Measurements from ENCODE around the gene ADAM12.

The ADAM12 gene

GRCh38 chr10:126314863-126315493, 73.3 kb downstream of the ADAM12 start:
- DNase-seq, result no peak

- DNase-seq, result no peak
Observed at GRCh38 chr10:126312167-126312566, 76.1 kb downstream of the ADAM12 start.

GRCh38 chr10:126309228-126309883, 78.9 kb downstream of the ADAM12 start:
- no peak for DNase-seq

DNA sequence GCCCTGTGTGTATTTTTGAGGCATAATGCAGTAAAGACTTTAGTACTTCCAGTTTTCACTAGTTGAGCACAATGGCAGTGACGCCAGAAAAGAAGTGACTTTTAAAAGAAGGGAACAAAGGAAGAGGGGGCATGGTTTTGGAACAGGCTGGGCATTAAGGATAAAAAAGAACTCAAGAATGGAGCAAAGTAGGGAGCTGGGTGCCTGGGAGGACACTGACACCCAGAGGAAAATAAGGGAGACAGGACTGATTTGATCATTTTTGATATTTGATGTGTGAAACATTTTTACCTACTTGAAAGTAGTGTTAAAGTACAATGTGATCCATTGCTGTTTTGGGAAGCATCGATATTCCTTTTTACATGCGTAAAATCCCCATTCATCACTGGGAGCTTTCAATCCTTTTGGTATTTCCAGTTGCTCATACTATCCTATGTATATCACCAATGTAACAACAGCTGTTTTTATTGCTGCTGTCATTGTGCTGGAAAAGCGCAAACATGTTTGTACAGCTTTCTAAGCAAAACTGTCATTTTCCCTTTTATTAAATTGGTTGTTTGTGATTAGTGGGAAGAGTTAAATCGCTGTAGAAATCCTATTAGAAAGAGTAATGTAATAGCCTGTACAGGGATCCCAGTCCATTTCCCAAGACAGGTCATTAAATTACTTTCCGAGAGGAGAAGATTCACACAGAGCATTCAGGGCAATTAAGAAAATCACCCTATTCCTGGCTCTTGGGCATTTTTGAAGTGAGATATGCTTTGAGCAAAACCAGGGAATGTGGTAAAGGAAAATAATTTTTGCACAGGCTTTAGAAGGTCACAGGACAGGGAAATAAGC, 85.2 kb downstream of the ADAM12 start:
- no peak for DNase-seq

DNA sequence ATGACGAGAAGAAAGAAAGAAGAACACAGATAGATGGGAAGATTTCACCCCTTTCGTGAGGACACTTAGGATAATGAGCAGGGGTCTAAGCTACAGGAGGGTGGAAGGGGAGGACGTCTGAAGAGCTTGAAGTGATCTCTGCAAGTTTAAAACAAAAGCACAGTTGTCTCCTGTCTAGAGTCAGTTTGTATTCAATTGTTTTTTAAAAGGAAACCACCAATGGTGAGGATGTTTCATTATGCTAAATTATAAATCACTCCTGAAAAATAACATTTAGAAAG, 85.9 kb downstream of the ADAM12 start:
- no peak for DNase-seq

GRCh38 chr10:126301701-126302475, 86.4 kb downstream of the ADAM12 start:
- DNase-seq, result no peak

DNA sequence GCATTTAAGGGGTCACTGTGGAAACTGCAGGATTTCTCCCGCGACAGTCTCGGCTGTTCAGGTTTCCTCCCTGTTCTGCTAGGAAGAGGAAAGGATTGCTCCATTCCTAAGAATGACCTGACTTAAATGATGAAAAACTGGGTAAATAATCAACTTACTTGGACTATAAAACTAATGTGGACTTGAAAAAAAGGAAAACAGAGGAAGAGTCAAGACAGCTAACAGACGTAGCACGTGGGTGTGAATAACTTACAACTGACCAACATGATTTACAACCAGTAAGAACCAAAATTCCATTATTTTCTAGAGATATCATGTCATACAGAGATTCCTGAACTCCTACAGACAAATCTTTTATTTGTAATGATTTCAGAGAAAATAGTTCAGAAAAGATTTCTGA, 93.8 kb downstream of the ADAM12 start:
- DNase-seq, result no peak

GRCh38 chr10:126290232-126290631, 98.0 kb downstream of the ADAM12 start:
- no peak for DNase-seq

GRCh38 chr10:126288547-126289493, 99.5 kb downstream of the ADAM12 start:
- DNase-seq, result no peak

- DNase-seq, result no peak
Observed at GRCh38 chr10:126286256-126286780, 102.0 kb downstream of the ADAM12 start.

GRCh38 chr10:126283307-126283706, 105.0 kb downstream of the ADAM12 start:
- no peak for DNase-seq

DNA sequence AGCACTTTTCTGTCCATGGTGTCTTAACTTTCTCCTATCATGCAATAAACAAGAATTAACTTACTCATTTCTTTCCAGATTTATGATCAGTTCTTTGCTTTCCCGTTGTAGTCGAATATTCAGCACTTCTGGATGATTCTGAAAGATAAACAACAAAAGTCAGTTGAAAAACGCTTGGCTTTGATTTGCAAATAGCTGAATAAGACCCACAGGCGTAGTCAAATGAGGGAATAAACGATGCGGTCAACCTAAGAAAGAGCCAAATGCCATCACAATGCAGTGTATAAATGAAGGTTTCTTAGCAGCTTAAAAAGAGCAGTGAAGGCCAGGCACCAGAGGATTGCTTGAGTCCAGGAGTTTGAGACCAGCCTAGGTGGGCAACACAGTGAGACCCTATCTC, 109.4 kb downstream of the ADAM12 start:
- DNase-seq, result no peak

GRCh38 chr10:126277181-126277580, 111.1 kb downstream of the ADAM12 start:
- DNase-seq, result peak in 1 of 2 experiments; percentile 7

DNA sequence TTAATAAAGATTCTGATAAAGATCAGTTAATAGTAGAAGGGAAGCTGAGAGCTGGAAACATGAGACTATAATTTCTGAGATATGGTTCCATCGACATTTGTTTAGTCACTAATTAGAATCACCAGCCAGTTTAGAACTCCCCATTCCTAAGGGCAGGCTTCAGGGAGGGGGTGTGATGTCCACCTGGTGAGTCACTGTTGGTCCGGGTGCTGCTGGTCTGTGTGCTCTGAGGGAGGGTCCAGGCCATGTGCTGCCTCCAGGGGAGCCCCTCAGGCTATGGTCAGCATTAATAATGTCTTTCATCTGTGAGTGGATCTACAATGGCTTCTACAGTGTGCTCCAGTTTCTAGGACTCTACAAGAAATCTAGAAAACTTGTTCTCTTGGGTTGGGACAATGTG, 115.8 kb downstream of the ADAM12 start:
- DNase-seq, result no peak

DNA sequence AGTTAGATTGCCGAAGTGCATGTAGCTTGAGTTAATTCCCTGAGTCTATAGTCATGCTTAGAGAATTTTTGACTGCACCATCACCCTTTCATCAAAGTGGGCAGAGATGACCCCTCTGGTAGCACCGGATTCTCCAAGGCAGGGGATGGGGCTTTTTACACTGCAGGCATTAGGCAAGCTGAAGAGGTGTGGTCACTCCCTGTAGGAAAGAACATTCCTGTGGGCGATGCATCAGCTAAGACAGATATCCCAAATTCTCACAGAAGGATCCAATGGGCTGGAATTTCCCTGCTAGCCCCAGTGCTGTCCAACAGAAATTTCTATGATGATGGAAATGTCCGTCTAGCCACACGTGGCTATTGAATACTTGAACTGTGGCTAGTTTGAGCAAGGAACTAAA, 118.2 kb downstream of the ADAM12 start:
- DNase-seq, result no peak

- DNase-seq, result no peak
Observed at GRCh38 chr10:126268013-126268920, 120.0 kb downstream of the ADAM12 start.

GRCh38 chr10:126264102-126265018, 123.9 kb downstream of the ADAM12 start:
- DNase-seq, result no peak

DNA sequence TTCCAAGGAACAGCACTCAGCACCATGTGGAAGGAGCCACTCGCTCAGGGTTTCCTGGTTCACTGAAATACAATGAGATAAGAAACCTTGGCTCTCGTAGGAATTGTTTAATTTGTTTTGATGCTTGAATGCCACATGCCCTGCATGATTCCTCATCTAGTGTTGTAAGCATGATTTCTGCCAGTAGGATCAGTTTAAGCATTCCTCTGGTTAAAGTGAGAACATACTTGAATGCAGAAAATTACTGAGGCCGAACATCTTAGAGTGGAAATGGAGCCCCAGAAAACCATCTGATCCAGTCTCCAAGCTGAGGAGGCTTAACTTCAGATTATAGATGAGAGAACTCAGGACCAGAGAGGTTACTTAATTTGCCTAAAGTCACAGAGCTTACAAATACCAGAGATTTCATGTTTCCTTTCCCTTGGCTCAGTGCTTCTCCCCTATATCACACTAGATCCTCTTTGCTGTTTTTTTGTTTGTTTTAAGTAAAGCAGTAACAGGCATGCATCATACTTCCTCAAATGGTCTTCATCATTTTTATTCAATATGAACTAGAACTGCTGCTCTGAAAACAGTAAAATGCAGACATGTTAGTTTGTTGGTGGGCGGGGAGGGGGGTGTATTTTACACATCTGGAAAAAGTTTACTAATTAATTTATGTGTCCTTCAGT, 125.1 kb downstream of the ADAM12 start:
- no peak for DNase-seq

GRCh38 chr10:126262233-126262838, 125.9 kb downstream of the ADAM12 start:
- DNase-seq, result no peak

Data from NCI-H524 (cell line).